Activated CD8-positive, alpha-beta memory T cell treated with anti-CD3 and anti-CD28 coated beads, Interleukin-2, amount 50 U/mL, for 24 hours (primary cell): ENCODE results near the gene FMNL2.
"Not testable (repeated sequence)": the region's sequence is repeated elsewhere in the genome, so short reads cannot be mapped to it uniquely, and the experiment has no call there.

ENCODE experiments used
- DNase-seq: peaks from one replicate; pipeline ENCODE4 v3.0.0-alpha.2; 2020; ENCODE audit errors: extremely low read depth

Gene FMNL2

GRCh38 chr2:152335016-152335725, at the start of gene FMNL2:
FMNL2 (plus strand) TSS chr2:152335174.
- no peak for DNase-seq

DNA sequence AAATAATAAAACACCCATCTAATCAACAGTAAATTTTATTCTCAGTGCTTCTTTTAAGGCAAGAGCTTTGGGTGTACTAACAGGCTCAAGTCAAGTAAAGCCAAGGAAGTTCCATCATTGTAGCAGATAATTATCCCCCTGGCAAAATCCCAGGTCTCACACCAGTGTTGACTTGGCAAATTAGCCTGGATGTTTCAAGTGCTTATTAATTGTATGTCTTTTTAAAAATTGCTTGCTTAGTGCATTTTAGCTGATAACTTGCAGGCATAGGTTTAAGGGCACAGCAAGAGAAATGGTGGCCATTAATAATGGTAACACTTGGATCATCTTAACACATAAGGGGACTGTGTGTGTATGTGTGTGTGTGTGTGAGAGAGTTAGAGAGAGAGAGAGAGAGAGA, 42.0 kb upstream of the FMNL2 start:
- DNase-seq: no peak

DNA sequence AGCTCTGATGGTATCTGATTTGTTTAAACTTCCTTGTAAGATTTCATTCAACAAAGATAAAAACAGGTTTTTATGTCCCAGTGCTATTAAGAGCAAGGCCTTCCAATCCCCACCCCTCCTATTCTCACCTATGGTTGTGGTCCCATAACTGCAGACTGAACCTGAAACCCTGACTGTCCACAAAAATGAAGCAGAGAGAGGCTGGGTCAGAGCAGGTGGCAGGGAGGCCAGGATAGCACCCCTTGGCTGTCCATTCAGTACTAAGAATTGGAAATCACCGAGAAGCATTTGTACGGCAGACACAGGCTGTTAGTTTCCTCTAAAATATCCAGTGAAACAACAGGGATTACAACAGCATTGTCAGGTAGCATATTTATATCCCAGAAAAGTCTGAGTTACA, 37.3 kb upstream of the FMNL2 start:
- DNase-seq: no peak

DNA sequence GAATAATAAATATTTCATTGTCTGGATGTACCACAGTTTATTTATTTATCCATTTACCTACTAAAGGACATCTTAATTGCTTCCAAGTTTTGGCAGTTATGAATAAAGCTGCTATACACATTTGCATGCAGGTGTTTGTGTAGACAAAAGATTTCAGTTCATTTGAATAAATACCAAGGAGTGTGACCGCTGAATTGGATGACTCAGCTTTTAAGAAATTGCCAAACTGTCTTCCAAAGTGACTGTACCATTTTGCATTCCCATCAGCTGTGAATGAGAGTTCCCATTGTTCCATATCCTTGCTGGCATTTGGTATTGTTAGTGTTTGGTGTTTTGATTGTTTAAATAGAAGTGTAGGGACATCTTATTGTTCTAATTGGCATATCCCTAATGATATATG, 36.2 kb upstream of the FMNL2 start:
- no peak for DNase-seq

DNA sequence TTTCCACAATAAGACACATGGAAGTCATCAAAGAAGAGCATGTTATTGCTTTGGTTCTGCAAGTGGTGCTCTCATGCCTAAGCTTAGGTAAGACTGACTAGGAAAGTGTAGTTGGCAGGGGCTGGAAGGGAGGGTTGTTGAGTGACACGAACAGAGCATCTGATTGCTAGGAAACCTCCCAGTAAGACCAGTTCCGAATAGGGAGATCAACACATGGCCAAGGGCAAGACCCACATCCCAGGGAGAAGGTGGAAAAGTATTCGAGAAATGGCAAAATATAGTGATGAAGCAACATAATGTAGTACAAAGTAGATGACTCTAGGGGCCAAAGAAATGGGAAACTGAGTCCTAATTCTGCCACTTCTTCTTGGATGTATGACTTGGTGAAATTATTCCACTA, 33.8 kb upstream of the FMNL2 start:
- DNase-seq: no peak

- DNase-seq: no peak
These were observed 31.0 kb upstream of the FMNL2 start for GRCh38 chr2:152303951-152304350.

- DNase-seq: no peak
These were observed 30.1 kb upstream of the FMNL2 start for GRCh38 chr2:152304836-152305235.

- no peak for DNase-seq
These were observed 27.1 kb upstream of the FMNL2 start for GRCh38 chr2:152307863-152308262.

DNA sequence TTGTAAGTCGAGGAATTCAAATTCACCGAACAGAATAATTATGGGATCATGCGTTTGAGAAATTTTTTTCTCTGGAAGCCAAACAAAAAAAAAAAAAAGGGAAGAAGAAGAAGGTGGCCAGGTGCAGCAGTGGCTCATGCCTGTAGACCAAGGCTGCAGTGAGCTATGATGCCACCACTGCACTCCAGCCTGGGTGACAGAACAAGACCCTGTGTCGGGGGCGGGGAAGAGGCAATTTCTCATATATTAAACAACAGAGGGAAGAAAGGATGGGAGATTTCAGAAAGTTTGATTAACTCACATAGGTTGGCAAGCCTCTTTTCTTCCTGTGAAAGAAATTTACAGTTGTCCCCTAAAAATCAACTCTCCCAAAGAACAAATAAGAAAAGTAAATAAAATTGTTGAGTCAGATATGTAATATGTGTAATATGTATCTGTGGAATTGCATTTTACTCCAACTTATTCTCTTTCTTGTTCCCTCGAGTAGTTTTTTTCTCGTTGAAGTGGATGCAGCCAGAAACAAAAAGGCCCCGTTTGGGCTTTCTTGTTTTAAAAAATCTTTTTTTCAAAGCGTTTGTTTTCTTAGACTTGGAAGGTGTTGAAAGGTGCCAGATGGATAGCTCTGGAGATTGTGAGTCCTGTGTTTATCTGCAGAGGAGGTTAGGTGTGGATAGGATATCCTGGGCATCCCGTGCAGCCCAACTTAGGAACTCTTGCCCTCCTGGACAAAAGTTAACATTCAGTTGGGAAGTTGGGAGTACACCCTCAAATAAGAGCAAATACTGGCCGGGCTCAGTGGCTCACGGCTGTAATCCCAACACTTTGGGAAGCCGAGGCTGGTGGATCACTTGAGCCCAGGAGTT, 25.4 kb upstream of the FMNL2 start:
- no peak for DNase-seq

- DNase-seq: no peak
These were observed 15.0 kb upstream of the FMNL2 start for GRCh38 chr2:152319822-152320570.

GRCh38 chr2:152320814-152321213, 14.2 kb upstream of the FMNL2 start:
- DNase-seq: no peak

GRCh38 chr2:152322222-152322621, 12.8 kb upstream of the FMNL2 start:
- DNase-seq: no peak

DNA sequence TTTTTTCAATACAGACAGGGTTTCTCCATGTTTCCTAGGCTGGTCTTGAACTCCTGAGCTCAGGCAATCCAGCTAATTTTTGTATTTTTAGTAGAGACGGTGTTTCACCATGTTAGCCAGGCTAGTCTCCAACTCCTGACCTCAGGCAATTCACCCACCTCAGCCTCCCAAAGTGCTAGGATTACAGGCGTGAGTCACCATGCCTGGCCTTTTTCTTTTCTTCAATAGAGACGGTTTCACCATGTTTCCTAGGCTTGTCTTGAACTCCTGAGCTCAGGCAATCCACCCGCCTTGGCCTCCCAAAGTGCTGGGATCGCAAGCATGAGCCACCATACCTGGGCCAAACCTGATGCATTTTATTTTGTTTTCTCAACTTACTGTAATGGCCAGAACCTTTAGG, 9.8 kb upstream of the FMNL2 start:
- DNase-seq: not testable (repeated sequence)

DNA sequence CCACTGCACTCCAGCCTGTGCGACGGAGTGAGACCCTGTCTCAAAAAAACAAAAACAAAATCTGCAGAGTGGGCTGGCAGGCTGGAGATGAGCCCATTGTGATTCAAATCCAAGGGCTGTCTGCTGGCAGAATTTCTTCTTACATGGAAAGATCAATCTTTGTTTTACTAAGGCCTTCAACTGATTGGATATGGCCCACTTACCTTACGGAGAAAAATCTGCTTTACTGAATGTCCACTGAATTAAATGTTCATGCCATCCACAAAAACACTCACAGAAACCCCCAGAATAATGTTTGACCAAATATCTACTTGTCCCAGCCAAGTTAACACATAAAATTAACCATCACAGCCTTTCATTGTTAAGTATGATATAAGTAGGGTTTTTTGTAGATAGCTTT, 8.3 kb upstream of the FMNL2 start:
- no peak for DNase-seq

DNA sequence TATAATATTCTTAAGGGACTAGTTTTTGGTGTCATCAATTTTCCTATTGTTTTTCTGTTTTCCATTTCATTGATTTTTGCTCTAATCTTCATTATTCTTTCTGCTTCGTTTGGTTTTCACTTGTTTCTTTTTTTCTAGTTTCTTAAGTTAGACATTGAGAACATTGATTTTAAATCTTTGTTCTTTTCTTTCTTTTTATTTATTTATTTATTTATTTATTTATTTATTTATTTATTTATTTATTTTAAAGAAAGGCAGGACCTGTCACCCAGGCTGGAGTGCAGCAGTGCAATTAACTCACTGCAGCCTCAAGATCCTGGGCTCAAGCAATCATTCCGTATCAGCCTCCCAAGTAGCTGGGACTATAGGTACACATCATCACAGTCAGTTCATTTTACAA, 7.0 kb upstream of the FMNL2 start:
- no peak for DNase-seq

DNA sequence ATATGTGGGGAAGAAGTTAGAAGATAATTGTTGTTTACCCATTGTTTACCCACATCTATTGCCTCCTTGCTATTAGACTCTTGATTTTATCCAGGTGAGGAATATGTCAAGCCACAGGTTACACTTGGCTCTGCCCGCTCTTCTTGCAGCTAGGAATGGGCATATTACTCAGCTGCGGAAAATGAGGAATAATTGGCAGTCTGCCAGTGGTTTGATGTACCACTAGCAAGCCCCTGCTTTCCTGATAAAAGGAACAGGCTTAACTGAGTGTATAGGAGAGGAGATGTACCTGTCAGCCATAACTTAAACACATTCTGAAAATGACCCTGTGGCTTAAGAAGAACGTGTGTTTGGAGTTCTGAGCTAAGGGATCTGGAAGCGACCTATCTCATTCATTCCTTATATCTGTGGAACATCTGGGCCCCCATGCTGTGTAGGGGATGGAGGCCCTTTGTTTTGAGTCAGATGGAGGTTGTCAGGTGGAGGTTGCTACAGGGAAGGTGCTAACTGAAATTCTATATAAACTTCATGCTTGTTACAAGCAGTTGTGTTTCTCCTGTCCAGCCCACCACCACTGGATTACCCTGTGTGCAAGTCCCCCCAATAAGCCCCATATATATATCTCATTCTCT, 4.6 kb upstream of the FMNL2 start:
- DNase-seq: no peak

GRCh38 chr2:152334701-152335015, 316 bp upstream of the FMNL2 start:
- no peak for DNase-seq

- DNase-seq: no peak
These were observed 748 bp downstream of the FMNL2 start for GRCh38 chr2:152335726-152336118.

DNA sequence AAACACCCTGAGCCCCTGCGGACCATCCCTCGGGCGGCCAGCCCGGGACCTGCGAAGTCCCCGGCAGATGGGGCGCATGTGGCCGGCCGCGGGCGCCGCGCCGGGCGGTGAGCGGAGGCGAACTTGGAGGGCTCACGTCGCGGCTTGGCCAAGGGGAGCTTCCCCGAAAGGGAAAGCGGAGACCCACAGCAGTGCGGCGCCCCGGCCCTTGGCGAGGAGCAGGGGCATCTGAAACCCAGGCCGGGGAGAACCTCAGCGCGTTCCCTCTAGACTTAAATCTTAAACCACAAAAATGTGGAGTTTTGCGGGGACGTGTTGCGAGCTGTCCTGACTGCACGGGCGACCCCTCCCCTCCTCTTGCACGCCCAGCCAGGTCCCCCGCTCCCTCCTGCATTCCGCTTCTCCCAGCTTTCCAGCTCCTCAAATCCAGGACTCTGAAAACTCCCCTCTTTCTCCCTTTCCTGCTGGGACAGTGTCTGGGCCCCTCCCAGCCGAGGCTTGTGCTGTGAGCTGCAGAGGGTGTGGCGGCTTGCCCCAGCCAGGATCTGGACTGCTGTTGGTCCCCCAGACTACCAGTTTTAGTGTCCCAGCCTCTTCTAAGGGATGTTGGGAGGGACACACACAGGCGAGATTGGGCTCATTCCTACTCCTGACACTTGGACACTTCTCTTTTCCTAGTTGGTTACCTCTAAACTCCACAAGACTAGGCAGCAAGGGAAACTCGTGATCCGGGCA, 1.3 kb downstream of the FMNL2 start:
- DNase-seq: no peak

DNA sequence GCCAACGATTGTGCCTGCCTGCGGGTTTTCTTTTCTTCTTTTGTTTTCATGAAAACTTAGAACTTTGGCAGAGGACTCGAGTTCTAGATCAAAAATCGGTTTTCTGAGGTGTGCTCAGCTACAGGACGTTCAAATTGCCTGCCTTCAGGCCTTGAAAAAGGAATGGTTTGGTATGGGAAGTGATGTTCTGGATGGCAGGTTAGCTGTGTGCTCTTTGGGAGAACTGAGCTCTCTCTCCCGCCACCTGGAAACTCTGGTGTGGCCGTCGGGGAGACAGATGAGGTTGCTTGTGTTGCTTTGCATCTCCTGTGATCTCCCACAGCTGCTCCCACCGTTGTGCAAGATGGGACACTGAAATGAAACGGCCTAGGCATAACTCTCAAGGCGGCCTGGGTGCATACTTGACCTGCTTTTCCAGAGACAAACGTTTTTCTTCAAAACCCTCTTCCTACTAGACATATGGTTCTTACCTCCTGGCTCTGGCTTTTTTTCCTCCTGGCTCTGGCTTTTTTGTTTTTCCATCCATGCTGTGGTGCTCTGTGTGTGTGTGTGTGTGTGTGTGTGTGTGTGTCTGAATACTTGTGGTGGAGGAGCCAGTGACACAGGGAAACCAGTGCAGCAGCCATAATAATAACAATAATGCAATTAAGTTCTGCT, 2.0 kb downstream of the FMNL2 start:
- no peak for DNase-seq

- DNase-seq: no peak
These were observed 2.5 kb downstream of the FMNL2 start for GRCh38 chr2:152337511-152337903.
